K562 (cell line): ENCODE measurements around the gene TRIO.

Source experiments
- ATF6 ChIP-seq: sonication (generic); formaldehyde crosslinking; IDR thresholded peaks from 2 replicates; pipeline ENCODE4 v1.4.0; 2020; ENCODE audit warnings: mild to moderate bottlenecking, missing genetic modification reagents
- CHD7 ChIP-seq: fragments of 200-600 bp; sonication (generic); IDR thresholded peaks from one replicate; pipeline ENCODE4 v1.6.1; 2012; ENCODE audit warnings: mild to moderate bottlenecking, low read depth, low read length, inconsistent platforms
- EGR1 ChIP-seq: fragments of 450-650 bp; conservative IDR thresholded peaks from 2 replicates; pipeline ENCODE4 v1.6.1; 2017; ENCODE audit warnings: mild to moderate bottlenecking
- EZH2 ChIP-seq: IDR thresholded peaks from 2 replicates; pipeline ENCODE4 v1.6.1; 2012; ENCODE audit warnings: low read depth, mild to moderate bottlenecking, inconsistent platforms, low read length, borderline replicate concordance
- L3MBTL2 ChIP-seq: fragments of 450-650 bp; IDR thresholded peaks from 2 replicates; pipeline ENCODE4 v1.6.1; 2016; ENCODE audit warnings: mild to moderate bottlenecking, moderate library complexity
- MTA3 ChIP-seq: fragments of 450-650 bp; formaldehyde crosslinking; IDR thresholded peaks from 2 replicates; pipeline ENCODE4 v1.6.1; 2017; ENCODE audit warnings: mild to moderate bottlenecking, borderline replicate concordance
- NCOA2 ChIP-seq, 2 experiments: fragments of 450-650 bp; IDR thresholded peaks; 2 replicates each; pipeline ENCODE4 v1.6.1; 2018; ENCODE audit warnings: mild to moderate bottlenecking in 2 of 2, moderate library complexity in 1 of 2; ENCODE audit not compliant: partially characterized antibody in 2 of 2
- SIX5 ChIP-seq, 2 experiments: IDR thresholded peaks; 2 replicates each; pipeline ENCODE4 v1.6.1; 2011; ENCODE audit warnings: low read length in 2 of 2, borderline replicate concordance in 1 of 2, low read depth in 1 of 2, mild to moderate bottlenecking in 1 of 2, moderate library complexity in 1 of 2; ENCODE audit not compliant: insufficient read depth in 1 of 2
- SREBF2 ChIP-seq: sonication (generic); formaldehyde crosslinking; IDR thresholded peaks from 2 replicates; pipeline ENCODE4 v1.4.0; 2020; ENCODE audit warnings: mild to moderate bottlenecking, missing genetic modification reagents

- TF ChIP-seq ATF6 (CRISPR knock-in tag) (no peak), SREBF2 (CRISPR knock-in tag) (no peak), CHD7 (no peak), MTA3 (no peak), SIX5 (IDR thresholded peaks at IDR 0.05; ENCODE audit: borderline replicate concordance in 1 of 2, insufficient read depth in 1 of 2, low read depth in 1 of 2, low read length in 2 of 2) (no peak), L3MBTL2 (no peak), NCOA2 (IDR thresholded peaks at IDR 0.05; ENCODE audit: partially characterized antibody in 2 of 2) (no peak), EZH2 (no peak), EGR1 (no peak)
Observed at GRCh38 chr5:14231890-14232289, 88.7 kb downstream of the TRIO start.
